OCI-M2 (cell line): ENCODE data around the gene MAGEB18.

Source experiments
- DNase-seq: peaks from one replicate; lab custom pipeline; 2025; ENCODE audit not compliant: unreplicated experiment; lab: John Stamatoyannopoulos, UW

MAGEB18 gene

GRCh38 chrX:26138274-26138673, at the start of gene MAGEB18:
MAGEB18 (plus strand) TSS chrX:26138343; CDS start chrX:26138986, 643 bp downstream.
- DNase-seq, result no peak

- no peak for DNase-seq
Measured at GRCh38 chrX:26100421-26100920, 37.7 kb upstream of the MAGEB18 start.

DNA sequence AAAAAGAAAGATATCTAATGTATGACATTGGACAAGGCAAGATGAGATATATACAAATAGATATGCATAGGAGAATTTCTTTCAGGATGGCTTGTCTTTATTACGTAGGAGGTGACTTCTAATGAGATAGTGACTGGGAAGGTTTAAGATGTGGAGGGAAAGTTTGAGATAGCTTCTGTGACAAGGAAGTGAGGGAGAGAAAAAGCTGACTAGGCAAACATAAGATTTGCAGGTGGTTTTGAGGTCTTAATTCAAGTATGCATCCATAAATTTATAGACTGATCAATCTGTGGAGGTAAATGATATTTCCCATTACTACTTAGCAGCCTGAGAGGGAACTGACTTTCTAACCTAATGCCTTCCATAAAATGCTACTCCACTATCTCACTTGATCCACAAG, 29.0 kb upstream of the MAGEB18 start:
- no peak for DNase-seq

DNA sequence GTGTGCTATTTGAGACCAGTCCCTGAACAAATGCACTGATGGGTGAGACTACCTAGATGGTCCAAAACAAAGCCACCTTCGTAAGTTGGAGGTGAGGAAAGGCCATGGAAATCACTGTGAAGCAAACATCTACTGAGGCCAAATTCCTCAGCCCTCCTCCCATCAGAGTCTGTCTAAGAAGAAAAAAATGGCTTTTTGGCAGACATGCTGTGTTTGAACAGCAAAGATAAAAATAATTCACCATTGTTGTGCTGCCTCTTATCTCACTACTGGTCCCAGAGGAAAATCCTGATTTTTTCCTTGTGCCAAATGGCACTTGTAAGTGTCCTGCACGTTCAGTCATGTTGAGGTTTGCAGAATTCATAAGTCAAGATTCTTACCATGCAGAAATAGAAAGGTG, 7.9 kb downstream of the MAGEB18 start:
- DNase-seq, result no peak

GRCh38 chrX:26160301-26160700, 22.2 kb downstream of the MAGEB18 start, which contains the start of gene MAGEB6B:
MAGEB6B (plus strand) TSS chrX:26160601; CDS start chrX:26160601, 0 bp downstream.
- no peak for DNase-seq
